Stimulated activated CD4-positive, alpha-beta T cell treated with anti-CD3 and anti-CD28 coated beads, Interleukin-4, amount 100 ng/mL, for 24 hours (primary cell): ENCODE results near the gene LEPR.
"Not testable (repeated sequence)": the region's sequence is repeated elsewhere in the genome, so short reads cannot be mapped to it uniquely, and the experiment has no call there.

Experiments used
- DNase-seq: peaks from one replicate; pipeline ENCODE4 v3.0.0-alpha.2; 2020

The LEPR gene

GRCh38 chr1:65420590-65421350 is at the start of gene LEPR, which contains the start of gene LEPROT:
Gene LEPR (plus strand): TSS chr1:65420668. CDS start chr1:65565566, 144,898 bp downstream.
Gene LEPROT (plus strand): TSS chr1:65420668. CDS start chr1:65420725, 57 bp downstream.
- no peak for DNase-seq

GRCh38 chr1:65371544-65371943 is 48.9 kb upstream of the LEPR start:
- no peak for DNase-seq

GRCh38 chr1:65372557-65372956 is 47.9 kb upstream of the LEPR start:
- DNase-seq, result no peak

GRCh38 chr1:65377496-65378246 is 42.8 kb upstream of the LEPR start:
- DNase-seq, result no peak

- no peak for DNase-seq
These were observed 42.1 kb upstream of the LEPR start for GRCh38 chr1:65378247-65378946.

- not testable (repeated sequence) for DNase-seq
These were observed 36.0 kb upstream of the LEPR start for GRCh38 chr1:65384426-65384825.

- DNase-seq, result no peak
These were observed 34.0 kb upstream of the LEPR start for GRCh38 chr1:65386439-65386838.

GRCh38 chr1:65387821-65388220 is 32.6 kb upstream of the LEPR start:
- DNase-seq, result no peak

GRCh38 chr1:65388908-65389695 is 31.4 kb upstream of the LEPR start:
- no peak for DNase-seq

- DNase-seq, result no peak
These were observed 28.0 kb upstream of the LEPR start for GRCh38 chr1:65392497-65392896.

GRCh38 chr1:65393347-65393746 is 27.1 kb upstream of the LEPR start:
- peak; percentile 38 for DNase-seq

GRCh38 chr1:65393928-65394327 is 26.5 kb upstream of the LEPR start:
- no peak for DNase-seq

GRCh38 chr1:65395887-65396612 is 24.4 kb upstream of the LEPR start:
- no peak for DNase-seq

GRCh38 chr1:65398083-65398482 is 22.4 kb upstream of the LEPR start:
- no peak for DNase-seq

- DNase-seq, result no peak
These were observed 21.5 kb upstream of the LEPR start for GRCh38 chr1:65399003-65399402.

- no peak for DNase-seq
These were observed 18.9 kb upstream of the LEPR start for GRCh38 chr1:65401612-65402011.

GRCh38 chr1:65404941-65405340 is 15.5 kb upstream of the LEPR start:
- no peak for DNase-seq

- DNase-seq, result no peak
These were observed 12.6 kb upstream of the LEPR start for GRCh38 chr1:65407877-65408276.

- no peak for DNase-seq
These were observed 11.2 kb upstream of the LEPR start for GRCh38 chr1:65409314-65409713.

GRCh38 chr1:65409816-65410326 is 10.6 kb upstream of the LEPR start:
- no peak for DNase-seq

GRCh38 chr1:65412256-65412983 is 8.0 kb upstream of the LEPR start:
- DNase-seq, result no peak
